Cardiac fibroblast (primary cell): ENCODE data around the gene ANKRD55.

Experiments used
- DNase-seq, 2 donors: peaks; one replicate each; pipeline versions ENCODE4 v3.0.0 to v3.0.0-alpha.2; 2010; ENCODE audit warnings: low read depth in 2 of 2
- H3K4me3 ChIP-seq, 2 donors: replicated peaks in 1 of 2; 1 replicate in 1 of 2; 2 replicates in 1 of 2; pipeline ENCODE4 v1.5.1; 2011; ENCODE audit warnings: low read depth in 2 of 2, low read length in 2 of 2, mild to moderate bottlenecking in 2 of 2, moderate library complexity in 1 of 2
- CTCF ChIP-seq: IDR thresholded peaks from one replicate; pipeline ENCODE4 v1.5.1; 2011; ENCODE audit warnings: low read depth, mild to moderate bottlenecking, low read length, inconsistent platforms

Gene ANKRD55

GRCh38 chr5:56056875-56057274 lies 176.3 kb downstream of the ANKRD55 start:
- DNase-seq: no peak

GRCh38 chr5:56055859-56056258 lies 177.3 kb downstream of the ANKRD55 start:
- no peak for TF ChIP-seq CTCF
- no peak for DNase-seq
- H3K4me3 ChIP-seq: no peak overlapping the region

More at GRCh38 chr5:56056875-56057274, 176.3 kb downstream of the ANKRD55 start:
- no peak overlapping the region for H3K4me3 ChIP-seq
- no peak for TF ChIP-seq CTCF

- H3K4me3 ChIP-seq: no peak overlapping the region
- no peak for DNase-seq
- no peak for TF ChIP-seq CTCF
Observed at GRCh38 chr5:56055287-56055686, 177.8 kb downstream of the ANKRD55 start.

GRCh38 chr5:56054666-56055065 lies 178.5 kb downstream of the ANKRD55 start:
- peak; percentile 81 to 86 for DNase-seq

GRCh38 chr5:56053363-56053762 lies 179.8 kb downstream of the ANKRD55 start:
- H3K4me3 ChIP-seq: no peak overlapping the region
- DNase-seq: no peak
- TF ChIP-seq CTCF: no peak

More at GRCh38 chr5:56054666-56055065, 178.5 kb downstream of the ANKRD55 start:
- TF ChIP-seq CTCF: no peak
- no peak overlapping the region for H3K4me3 ChIP-seq

GRCh38 chr5:56052735-56053134 lies 180.4 kb downstream of the ANKRD55 start:
- no peak overlapping the region for H3K4me3 ChIP-seq
- DNase-seq: peak in 1 of 2 donors; percentile 14
- TF ChIP-seq CTCF: no peak

- no peak overlapping the region for H3K4me3 ChIP-seq
- DNase-seq: peak in 1 of 2 donors; percentile 85
Observed at GRCh38 chr5:56050551-56051255, 182.4 kb downstream of the ANKRD55 start.

More at GRCh38 chr5:56050551-56051255, 182.4 kb downstream of the ANKRD55 start:
- no peak for TF ChIP-seq CTCF
